GM12878 (cell line): ENCODE measurements around the gene ARPC5L. TPM values are rescaled to one million over a fixed set of nuclear protein-coding genes. Genes with fewer than 3 reads are reported as not detected.

Experiments
- ATAC-seq: fragments of 200-7000 bp; cut with Tn5 transposase; 3 replicates; pipeline ENCODE4 v1.9.1; 2020; ENCODE audit warnings: mild to moderate bottlenecking, moderate library complexity
- BruUV-seq: library from RNA; stranded (reverse); fragments of 400-500 nt; replicated peaks from 2 replicates; lab custom pipeline; 2021; lab: Mats Ljungman, UMichigan
- CTCF ChIA-PET: fragments of 300-600 bp; sonication (Branson Sonifier 250); formaldehyde crosslinking; extraction: SDS; loops from one replicate; lab custom pipeline; 2021; ENCODE audit warnings: inconsistent platforms; lab: Yijun Ruan, JAX
- POLR2A ChIA-PET: fragments of 350-600 bp; formaldehyde crosslinking; extraction: SDS; loops from one replicate; lab custom pipeline; 2021; ENCODE audit warnings: inconsistent platforms; lab: Charles Lee
- RAD21 ChIA-PET: fragments of 300-600 bp; sonication (Branson Sonifier 250); formaldehyde crosslinking; loops from one replicate; lab custom pipeline; 2023; ENCODE audit warnings: antibody characterized with exemption; ENCODE audit not compliant: unreplicated experiment; lab: Charles Lee
- SMC1A ChIA-PET: fragments of 300-600 bp; sonication (Branson Sonifier 250); formaldehyde crosslinking; loops from one replicate; lab custom pipeline; 2023; ENCODE audit not compliant: unreplicated experiment, uncharacterized antibody; lab: Charles Lee
- DNase-seq: peaks from one replicate; pipeline ENCODE4 v3.0.0-alpha.2; 2011; ENCODE audit warnings: low read depth, low spot score
- FAIRE-seq: peaks from 3 replicates; lab custom pipeline; 2011; peaks lifted over from hg19 to GRCh38; lab: Jason Lieb, UNC
- H2AFZ ChIP-seq: 2 replicates; pipeline ENCODE4 v1.6.0; 2011; ENCODE audit warnings: low read depth, low read length, control low read depth; ENCODE audit not compliant: control insufficient read depth
- H3K27ac ChIP-seq: 2 replicates; pipeline ENCODE4 v1.5.1; 2011; ENCODE audit warnings: control low read depth; ENCODE audit not compliant: control insufficient read depth, insufficient read depth
- H3K27me3 ChIP-seq, 2 experiments: replicated peaks in 1 of 2; 2 replicates each; pipeline versions ENCODE4 v1.6.0 to v1.6.1; 2011; ENCODE audit warnings: low read length in 1 of 2; ENCODE audit not compliant: control insufficient read depth in 2 of 2, insufficient read depth in 2 of 2
- H3K36me3 ChIP-seq, 2 experiments: 2 replicates each; pipeline ENCODE4 v1.5.1; 2011; ENCODE audit warnings: low read length in 1 of 2; ENCODE audit not compliant: control insufficient read depth in 2 of 2, insufficient read depth in 2 of 2
- H3K4me1 ChIP-seq: 2 replicates; pipeline ENCODE4 v1.6.1; 2011; ENCODE audit warnings: mild to moderate bottlenecking, low read length, moderate library complexity, mixed read lengths; ENCODE audit not compliant: control insufficient read depth, insufficient read depth
- H3K4me2 ChIP-seq: 2 replicates; pipeline ENCODE4 v1.6.0; 2011; ENCODE audit warnings: control low read depth; ENCODE audit not compliant: control insufficient read depth, insufficient read depth
- H3K4me3 ChIP-seq: fragments of 200-600 bp; sonication (generic); 2 replicates; pipeline ENCODE4 v1.5.1; 2016
- H3K79me2 ChIP-seq: 2 replicates; pipeline ENCODE4 v1.6.0; 2011; ENCODE audit warnings: low read length; ENCODE audit not compliant: control insufficient read depth, insufficient read depth
- H3K9ac ChIP-seq: 2 replicates; pipeline ENCODE4 v1.8.0; 2011; ENCODE audit warnings: low read length, control low read depth, mixed read lengths; ENCODE audit not compliant: control insufficient read depth, insufficient read depth
- H3K9me3 ChIP-seq: replicated peaks from 3 replicates; pipeline ENCODE4 v1.5.1; 2011; ENCODE audit warnings: mild to moderate bottlenecking, low read length; ENCODE audit not compliant: control insufficient read depth, insufficient read depth
- H4K20me1 ChIP-seq: 2 replicates; pipeline ENCODE4 v1.6.0; 2011; ENCODE audit not compliant: control insufficient read depth, insufficient read depth
- ATF2 ChIP-seq: IDR thresholded peaks from 2 replicates; pipeline ENCODE4 v1.6.1; 2012; ENCODE audit warnings: low read length, inconsistent platforms
- FOXK2 ChIP-seq: fragments of 450-650 bp; IDR thresholded peaks from 2 replicates; pipeline ENCODE4 v1.6.1; 2017; ENCODE audit warnings: mild to moderate bottlenecking, moderate library complexity
- YY1 ChIP-seq: IDR thresholded peaks from 2 replicates; pipeline ENCODE4 v1.6.1; 2011; ENCODE audit warnings: low read depth, mild to moderate bottlenecking, low read length
- ZBTB4 ChIP-seq: fragments of 450-650 bp; formaldehyde crosslinking; IDR thresholded peaks from 2 replicates; pipeline ENCODE4 v1.4.0; 2022; ENCODE audit warnings: mild to moderate bottlenecking, moderate library complexity
- WGBS: methylation state at CpG from one replicate; pipeline ENCODE4 v1.1.6; 2016; ENCODE audit warnings: low lambda C conversion rate; ENCODE audit not compliant: insufficient replicate concordance, insufficient coverage; ENCODE audit errors: missing lambda C conversion rate; 5-methylcytosine and 5-hydroxymethylcytosine counted together
- in situ Hi-C: fragments of 300-500 bp; cut with MboI; formaldehyde crosslinking; loops from 9 replicates; pipeline ENCODE4 v1.14.3; 2018; ENCODE audit warnings: mixed read lengths
- intact Hi-C: fragments of 100-400 bp; cut with micrococcal nuclease; formaldehyde crosslinking; loops from one replicate; pipeline ENCODE4 v1.14.2; 2022; ENCODE audit not compliant: unreplicated experiment
- polyA plus RNA-seq, 11 experiments: library from polyadenylated mRNA; depleted of rRNA in 4 of 11; unstranded in 6 of 11; stranded (reverse) in 5 of 11; fragments of >200 nt; fragmentation: Nextera tagmentation in 4 of 11; fragmentation: Illumina TruSeq in 1 of 11; extraction: Ambion mirVana in 4 of 11; extraction: Trizol in 1 of 11; gene quantifications; 1 replicate in 1 of 11; 2 replicates in 10 of 11; pipeline versions ENCODE4 v1.2.1 to v1.2.3, GENCODE V29; 2011 to 2016; ENCODE audit warnings: inconsistent platforms in 2 of 11, missing spikeins in 2 of 11, low read depth in 1 of 11
- total RNA-seq, 4 experiments: library from RNA; depleted of rRNA in 3 of 4; stranded (reverse); fragments of >200 nt in 3 of 4; fragmentation: Illumina TruSeq in 1 of 4; extraction: Trizol in 1 of 4; gene quantifications; 2 replicates each; pipeline versions ENCODE4 v1.2.1 to v1.2.3, GENCODE V29; 2013 to 2021

ARPC5L gene
- total and polyA plus RNA-seq, 10 of the 15 experiments (the other 5 are each of a cell fraction or from before 2014, with no cell fraction given) = 42.3 to 207 (median 104) TPM

GRCh38 chr9:124897570-124898460 is 35.9 kb downstream of the ARPC5L start:
- FAIRE-seq (no peak), DNase-seq (no peak), ATAC-seq (no peak)
- CTCF ChIA-PET = no interaction called here
- Histone ChIP-seq H3K4me2 (no peak overlapping the region), H3K4me1 (no peaks in the 10 kb centered on the region), H3K9ac (no peak overlapping the region), H3K36me3 (peaks cover 9 to 21% of the 10 kb centered on the region in 2 experiments; a peak in 3 of 4 replicates), H3K79me2 (no peaks in the 10 kb centered on the region), H3K4me3 (no peak overlapping the region), H3K9me3 (no peaks in the 10 kb centered on the region), H3K27ac (no peak overlapping the region), H3K27me3 (no peaks in the 10 kb centered on the region), H4K20me1 (no peaks in the 10 kb centered on the region), H2AFZ (no peak overlapping the region)
- intact Hi-C loops (no loop called here), in situ Hi-C loops (no loop called here)
- WGBS = 94% methylated on average over 6 of the region's 6 CpGs
- BruUV-seq = no TSS peak
- SMC1A ChIA-PET = no interaction called here
- RAD21 ChIA-PET = no interaction called here
- POLR2A ChIA-PET = no interaction called here
- TF ChIP-seq ZBTB4 (CRISPR knock-in tag) = no peak
- no peak for TF ChIP-seq FOXK2
- TF ChIP-seq ATF2 = no peak
- no peak for TF ChIP-seq YY1
